GM18519 (cell line): ENCODE data around the gene WWP2.
A peak's percentile ranks its signal among the peaks of the same experiment; 100 is the strongest.
"Not testable (repeated sequence)": the region's sequence is repeated elsewhere in the genome, so short reads cannot be mapped to it uniquely, and the experiment has no call there.

ENCODE experiments used
- ATAC-seq: cut with Tn5 transposase; IDR thresholded peaks from one replicate; pipeline ENCODE4 v1.9.1; 2021; ENCODE audit warnings: mild to moderate bottlenecking, moderate library complexity; ENCODE audit not compliant: unreplicated experiment, low FRiP score

Gene WWP2

DNA sequence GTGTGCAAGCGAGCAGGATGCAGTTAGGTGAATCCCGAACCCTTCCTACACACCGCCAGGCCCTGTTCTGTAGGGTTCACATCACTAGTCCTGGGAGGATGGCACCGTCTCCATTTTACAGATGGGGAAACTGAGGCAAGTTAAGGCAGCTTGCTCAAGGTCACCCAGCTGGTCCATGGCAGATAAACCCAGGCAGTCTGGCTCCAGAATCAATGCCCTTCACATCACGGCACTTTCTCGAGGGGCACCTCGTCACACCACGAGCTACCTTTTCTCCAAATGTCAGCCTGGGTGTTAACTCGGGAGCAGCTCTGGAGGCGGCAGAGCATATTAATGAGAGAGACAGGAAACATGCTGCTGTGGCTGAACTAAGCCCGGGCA lies 16.9 kb upstream of the WWP2 start:
- ATAC-seq = no peak

DNA sequence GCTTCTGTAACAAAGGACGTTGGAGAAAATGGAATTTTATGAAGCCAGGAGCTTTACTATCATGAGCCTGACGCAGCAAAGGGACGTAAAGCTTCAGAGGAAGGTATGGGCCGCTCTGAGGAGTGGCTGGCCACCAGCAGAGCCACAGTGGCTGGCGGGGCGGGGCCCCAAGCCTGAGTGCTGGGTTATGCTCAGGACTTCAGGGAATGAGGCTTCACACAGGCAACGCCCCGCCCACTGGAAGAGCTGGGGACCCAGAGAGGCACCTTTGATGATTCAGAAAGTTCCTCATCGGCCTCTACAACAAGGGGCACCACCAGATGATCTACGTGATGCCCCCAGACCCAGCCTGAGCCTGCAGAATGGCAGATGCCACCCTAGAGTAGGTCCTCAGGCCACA lies 16.2 kb upstream of the WWP2 start:
- ATAC-seq = no peak

DNA sequence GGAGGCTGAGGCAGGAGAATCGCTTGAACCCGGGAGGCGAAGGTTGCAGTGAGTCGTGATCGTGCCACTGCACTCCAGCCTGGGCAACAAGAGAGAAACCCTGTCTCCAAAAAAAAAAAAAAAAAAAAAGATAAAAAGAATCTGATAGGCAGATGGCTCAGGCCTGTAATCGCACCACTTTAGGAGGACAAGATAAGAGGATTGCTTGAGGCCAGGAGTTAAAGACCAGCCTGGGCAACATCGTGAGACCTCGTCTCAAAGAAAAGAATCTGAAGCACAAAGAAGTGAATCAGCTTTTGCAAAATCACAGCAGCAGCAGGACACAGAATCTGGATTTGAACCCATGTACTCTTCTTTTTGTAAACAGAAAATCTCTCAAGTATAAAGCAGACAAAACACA lies 15.0 kb upstream of the WWP2 start:
- ATAC-seq = no peak

DNA sequence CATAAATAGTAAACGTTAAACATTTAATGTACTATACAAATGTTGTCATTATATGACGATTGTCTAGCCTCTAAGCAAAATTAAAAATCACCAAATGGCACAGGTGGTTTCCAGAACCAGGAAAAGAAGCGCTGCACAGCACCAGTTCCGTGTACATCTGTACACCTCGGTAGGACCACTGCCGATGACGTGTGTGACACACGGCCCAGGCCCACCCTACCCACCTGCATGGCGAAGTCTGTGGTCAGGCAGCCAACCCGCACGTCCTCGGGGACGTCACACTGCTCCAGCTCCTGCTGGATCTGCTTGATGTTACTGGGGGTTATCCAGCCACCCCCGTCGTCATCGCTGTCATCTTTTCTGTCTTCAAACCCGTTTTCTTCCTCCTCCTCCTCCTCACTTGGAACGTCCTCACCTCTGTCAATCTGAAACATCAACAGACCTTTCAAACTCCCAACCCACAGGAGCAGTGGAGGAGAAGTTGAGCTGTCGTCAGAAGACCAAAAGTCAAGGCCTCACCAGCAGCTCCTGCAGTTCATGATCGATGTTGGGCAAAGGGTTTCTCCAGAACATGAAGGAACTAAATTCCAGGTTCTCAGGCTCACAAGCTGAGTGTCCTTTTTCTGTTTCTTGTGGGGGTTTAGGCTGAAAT lies 13.3 kb upstream of the WWP2 start:
- no peak for ATAC-seq

DNA sequence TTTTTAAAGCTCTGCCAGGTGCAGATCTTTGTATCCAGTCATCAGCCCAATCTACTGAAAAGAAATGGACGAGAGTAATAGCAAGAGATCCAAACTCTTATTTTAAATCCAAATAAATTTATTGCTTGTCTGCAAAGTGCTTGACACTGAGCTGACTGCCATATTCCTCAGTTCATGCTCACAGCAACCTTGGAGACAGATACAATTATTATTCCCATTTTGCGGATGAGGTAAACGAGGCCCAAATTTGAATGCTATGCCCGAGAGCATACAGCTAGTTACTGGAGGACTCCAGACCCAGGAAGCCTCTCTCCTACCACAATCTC lies 8.0 kb upstream of the WWP2 start:
- no peak for ATAC-seq

DNA sequence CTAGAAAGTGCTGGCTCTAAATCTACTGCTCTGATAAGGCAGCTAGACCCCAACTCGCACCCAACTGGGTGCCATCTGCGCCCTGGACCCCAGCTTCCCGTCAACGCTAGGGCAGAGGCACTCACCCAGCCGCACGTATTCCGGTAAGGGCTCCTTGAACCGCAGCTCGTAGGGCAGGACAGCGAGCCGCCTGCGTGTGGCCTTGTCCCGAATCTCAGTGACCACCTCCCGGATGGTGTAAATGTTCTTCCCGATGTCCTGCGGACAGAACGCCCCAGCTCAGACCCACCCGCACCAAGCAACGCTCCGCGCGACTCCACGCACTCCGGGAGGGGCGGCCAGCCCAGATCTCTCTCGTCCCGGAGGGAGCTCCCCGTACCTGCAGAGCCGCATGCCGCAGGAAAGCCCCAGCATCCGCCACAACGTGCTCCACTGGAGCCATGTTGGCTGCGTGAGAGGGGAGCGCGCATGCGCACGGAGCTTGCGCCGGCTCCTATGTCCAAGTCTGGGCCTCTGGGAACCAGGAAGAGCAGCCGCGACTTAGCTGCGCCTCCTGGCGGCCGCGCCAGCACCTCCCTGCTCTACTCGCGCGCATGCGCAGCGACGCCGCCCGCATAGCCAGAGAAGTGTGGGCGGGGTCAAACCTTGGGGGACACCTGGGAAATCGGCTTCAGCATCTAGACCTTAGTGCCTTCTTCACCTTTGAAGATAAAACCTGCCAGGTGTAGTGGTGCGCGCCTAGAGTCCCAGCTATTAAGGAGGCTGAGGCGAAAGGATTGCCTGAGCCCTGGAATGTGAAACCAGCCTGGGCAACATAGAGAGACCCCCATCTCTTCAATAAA lies 7.4 kb upstream of the WWP2 start, which contains the start of gene NOB1:
Gene NOB1, minus strand, starts transcription at position 458 of the 842 bp plus-strand sequence. Its CDS starts 16 bp downstream, at position 442.
- ATAC-seq = peak; percentile 88

DNA sequence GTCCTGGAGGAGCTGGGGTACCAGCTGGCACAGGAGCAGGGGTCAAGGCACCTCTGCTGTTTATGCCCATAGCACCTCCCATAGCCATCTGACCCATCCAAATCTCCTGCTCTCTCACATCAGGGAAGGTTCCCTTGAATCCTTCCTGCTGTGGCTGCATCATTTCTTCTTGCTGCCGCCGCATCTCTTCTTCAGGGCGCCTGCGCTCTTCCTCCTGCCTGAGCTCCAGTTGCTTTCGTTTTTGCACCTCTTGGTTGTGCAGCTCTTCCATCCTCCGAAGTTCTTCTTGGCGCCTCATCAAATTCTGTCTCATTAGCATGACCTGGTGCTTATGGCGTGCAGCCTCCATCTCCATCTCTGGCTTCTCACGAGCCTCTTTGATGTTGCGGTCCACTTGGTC lies 5.4 kb upstream of the WWP2 start:
- no peak for ATAC-seq

DNA sequence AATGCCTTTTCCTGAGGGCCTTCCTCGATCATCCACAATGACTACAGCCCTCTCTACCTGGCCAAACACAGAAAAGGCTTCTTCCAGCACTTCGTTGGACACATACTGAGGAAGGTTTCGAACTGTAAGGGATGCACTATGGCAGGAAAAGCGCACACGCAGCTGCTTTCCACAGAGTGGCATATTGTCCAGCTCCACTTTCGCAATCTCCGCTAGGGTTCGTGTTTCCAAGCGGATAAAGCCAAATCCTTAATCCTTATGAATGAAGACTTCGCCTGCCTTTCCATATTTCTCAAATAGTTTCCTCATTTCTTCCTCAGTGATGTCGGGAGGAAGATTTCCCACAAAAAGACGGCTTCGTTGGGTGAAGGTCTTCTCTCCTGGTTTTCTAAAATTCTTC lies 4.8 kb upstream of the WWP2 start:
- not testable (repeated sequence) for ATAC-seq

DNA sequence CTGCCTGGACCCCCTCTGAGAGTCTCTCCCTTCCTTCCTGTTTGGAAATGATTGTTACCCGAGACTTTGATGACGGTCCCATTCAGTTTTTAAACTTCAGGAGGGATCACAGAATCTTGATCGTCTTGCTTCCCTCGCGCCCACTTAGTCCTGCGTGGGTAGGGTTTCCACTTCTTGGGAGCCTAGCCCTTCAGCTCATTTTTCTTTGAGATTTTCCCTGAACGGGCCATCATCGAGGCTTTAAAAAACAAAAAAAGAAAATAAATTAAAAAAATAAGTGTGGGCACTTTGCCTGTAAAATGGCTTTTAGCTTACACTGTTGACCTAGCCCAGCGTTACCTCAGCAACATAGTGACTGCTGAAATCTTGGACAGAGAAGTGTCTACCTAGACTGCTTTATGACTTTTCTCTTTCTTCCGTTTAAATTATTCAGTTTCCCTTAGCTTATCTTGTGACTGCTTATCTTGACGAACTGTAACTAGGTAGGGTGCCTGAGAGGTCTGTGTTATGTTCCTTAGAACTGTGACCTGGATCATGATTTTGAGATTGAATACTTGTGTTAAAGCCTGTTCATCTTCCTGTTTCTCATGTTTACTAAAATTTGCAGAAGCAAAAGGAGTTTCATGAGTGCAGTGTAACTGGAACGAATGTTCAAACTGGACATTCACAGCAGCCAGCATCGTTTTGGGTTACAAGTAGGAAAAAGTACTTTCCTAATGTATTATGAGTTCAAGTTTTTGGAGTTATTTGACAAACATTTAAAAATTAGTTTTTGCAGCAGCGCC lies 874 bp downstream of the WWP2 start:
- no peak for ATAC-seq

DNA sequence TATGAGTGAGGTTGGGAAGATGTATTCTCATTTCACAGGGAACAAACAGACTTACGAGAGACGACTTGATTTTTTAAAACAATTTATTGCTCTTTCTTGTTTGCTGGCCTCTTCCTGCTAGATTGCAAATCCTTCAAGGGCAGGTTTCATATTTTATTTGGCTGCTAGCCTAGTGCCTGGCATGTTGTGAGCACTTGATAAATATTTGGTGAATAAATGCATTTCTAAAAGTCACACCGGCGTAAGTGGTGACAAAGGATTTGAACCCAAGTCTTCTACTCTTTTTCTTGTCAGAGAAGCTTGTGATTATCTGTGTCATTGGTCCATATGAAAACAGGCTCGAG lies 1.4 kb downstream of the WWP2 start:
- no peak for ATAC-seq

DNA sequence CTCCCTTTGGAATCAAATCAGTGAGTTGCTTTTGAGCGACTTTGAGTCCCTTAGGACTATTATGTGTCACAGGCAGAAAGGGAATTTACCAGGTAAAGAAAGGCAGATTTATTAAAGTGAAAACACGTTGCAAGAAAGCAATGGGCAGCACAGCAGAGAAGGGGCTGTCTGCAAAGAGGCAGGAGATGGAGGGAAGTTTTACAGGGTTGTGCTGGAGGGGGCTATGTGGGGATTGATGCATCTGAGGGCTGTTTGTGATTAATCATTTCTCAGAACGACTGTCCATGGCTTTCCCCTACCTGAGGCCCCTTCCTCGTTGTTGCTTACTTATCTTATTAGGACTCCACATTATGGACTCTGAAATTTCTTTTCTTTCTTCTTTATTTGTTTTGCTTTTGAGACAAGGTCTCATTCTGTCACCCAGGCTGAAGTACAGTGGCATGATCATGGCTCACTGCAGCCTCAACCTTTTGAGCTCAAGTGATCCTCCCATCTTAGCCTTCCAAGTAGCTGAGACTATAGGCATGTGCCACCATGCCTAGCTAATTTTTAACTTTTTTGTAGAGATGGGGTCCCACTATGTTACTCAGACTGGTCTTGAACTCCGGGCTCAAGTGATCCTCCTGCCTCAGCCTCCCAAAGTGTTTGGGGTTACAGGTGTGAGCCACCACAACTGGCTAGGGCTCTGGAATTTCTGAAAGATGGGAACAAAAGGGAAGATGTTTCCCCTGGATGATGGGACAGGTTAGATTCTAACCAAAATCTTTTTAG lies 5.5 kb downstream of the WWP2 start:
- no peak for ATAC-seq

DNA sequence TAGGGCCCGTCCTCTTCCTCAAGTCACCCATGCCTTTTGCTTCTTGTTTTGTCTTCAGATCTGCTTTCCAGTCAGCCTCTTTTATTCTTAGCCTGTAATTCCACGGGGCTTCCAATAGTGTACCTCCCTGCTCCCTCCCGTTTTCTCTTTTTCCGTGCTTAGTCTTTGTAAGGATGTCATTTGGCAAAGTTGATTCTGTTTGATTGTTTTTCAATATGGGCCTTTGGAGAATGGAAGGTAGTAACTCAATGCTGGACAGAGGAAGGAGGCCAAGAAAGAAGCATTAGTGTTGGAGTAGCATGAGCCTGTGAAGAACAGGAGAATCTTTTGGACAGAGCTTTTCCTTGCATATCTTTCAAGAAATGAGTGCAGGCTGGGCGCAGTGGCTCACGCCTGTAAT lies 6.5 kb downstream of the WWP2 start:
- no peak for ATAC-seq

DNA sequence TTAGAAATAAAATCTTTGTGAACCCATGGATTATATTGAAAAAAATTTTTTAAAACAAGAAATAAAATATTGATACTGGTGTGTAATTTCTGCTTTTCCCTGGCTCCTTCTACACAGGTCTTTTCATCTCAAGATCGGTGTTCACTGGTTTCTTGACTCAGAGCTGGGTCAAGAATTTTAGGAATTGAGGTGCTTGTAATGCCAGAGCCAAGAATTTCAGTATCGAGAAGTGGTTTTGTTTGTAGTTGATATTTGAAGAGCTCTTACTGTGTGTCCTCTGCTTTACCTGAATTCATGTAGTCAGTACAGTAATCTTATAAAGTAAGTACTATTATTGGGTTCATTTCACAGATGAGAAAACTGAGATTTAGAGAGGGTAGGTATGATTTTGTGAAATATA lies 7.3 kb downstream of the WWP2 start:
- ATAC-seq = no peak

DNA sequence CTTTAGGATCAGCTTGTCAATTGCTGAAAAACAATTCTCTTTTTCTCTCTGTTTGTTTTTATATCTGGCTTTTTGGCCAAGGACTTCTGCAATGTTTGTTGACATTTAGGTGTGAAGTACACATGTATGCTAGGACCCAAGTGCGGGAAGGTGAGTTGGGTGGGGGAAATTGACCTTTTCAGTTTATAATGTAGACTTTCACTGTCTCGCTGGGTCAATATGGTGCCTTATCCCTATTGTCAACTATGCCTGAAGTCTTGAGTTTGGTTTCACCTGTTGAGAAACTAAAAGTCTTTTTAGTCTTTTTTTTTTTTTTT lies 9.5 kb downstream of the WWP2 start:
- ATAC-seq = no peak

DNA sequence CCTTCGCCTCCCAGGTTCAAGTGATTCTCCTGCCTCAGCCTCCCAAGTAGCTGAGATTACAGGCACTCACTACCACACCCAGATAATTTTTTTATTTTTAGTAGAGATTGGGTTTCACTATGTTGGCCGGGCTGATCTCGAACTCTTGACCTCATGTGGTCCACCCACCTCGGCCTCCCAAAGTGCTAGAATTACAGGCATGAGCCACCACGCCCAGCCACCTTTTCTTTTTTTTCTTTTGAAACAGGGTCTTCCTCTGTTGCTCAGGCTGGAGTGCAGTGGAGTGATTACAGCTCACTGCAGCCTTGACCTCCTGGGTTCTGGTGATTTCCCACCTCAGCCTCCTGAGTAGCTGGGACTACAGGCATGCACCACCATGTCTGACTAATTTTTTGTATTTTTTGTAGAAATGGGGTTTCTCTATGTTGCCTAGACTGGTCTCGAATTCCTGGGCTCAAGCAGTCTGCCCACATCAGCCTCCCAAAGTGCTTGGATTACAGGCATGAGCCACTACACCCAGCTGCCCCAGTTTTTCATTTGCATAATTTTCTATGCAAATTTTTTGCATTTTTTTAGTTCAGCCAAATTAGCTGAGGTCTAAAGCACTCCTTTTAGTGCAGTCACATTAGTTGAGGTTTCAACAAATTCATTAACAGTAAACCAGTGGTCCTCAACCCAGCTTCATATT lies 11.3 kb downstream of the WWP2 start:
- ATAC-seq = no peak

DNA sequence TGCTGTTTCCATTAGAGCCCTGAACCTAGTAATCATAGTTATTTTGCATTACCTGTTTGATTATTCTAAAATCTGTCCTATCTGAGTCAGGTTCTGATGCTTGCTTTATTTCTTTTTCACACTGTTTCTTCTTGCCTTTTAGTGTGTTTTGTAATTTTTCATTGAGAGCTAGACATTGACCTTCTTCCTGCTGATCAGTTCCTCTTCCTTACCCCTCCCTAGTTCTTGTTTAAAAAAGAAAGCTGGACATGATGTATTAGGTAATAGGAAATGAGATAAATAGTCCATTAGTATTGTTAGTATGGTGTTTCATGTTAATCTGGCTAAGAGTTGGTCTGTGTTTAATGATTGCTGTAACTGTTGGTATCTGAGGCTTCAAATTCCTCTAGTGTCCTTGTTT lies 13.4 kb downstream of the WWP2 start:
- no peak for ATAC-seq

DNA sequence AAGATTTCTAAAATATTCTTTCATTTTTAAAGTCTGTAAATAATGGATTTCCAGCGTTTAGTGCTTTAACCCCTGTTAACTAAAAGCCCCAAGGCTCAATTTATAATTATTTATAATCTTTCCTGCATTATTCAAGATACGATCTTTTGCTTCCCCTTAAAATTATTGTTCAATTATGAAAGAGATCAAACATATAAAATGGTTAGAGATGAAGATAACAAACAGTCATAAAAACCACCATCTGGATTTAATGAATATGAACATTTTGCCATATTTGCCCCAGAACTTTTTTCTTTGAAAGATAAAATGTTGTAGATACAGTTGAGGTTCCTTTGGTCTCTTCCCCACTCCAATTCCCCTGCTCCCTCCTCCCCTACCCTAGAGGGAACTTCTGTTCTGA lies 17.6 kb downstream of the WWP2 start:
- no peak for ATAC-seq

DNA sequence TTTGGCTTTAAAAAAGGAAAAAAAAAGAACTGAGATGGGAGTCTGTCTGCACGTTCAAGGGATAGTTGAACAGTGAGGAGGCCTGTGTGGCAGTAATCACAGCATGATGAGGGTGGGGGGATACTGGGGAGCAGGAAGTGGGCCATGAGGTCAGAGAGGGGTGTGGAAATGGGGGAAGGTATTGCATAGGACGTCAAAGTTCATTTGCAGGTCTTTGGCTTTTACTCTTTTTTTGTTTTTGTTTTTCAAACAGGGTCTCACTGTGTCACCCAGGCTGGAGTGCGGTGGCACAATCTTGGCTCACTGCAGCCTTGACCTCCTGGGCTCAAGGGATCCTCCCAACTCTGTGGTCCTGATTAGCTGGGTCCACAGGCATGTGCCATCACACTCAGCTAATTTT lies 19.0 kb downstream of the WWP2 start:
- ATAC-seq = no peak

DNA sequence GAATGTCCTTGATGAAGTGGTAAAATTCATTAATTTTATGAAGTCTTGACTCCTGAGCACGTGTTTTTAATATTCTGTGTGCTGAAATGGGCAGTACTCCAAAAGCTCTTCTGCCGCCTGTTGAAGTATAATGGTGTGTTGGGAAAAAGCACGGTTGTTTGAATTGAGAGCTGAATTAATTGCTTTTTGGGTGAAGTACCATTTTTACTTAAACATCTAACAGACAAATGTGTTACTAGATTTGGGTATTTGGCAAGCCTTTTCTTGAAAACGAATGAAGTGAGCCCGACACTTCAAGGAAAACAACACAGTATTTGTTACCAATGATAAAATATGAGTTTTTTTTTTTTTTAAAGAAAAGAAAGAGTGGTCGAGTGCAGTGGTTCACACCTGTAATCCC lies 22.5 kb downstream of the WWP2 start:
- ATAC-seq = no peak

DNA sequence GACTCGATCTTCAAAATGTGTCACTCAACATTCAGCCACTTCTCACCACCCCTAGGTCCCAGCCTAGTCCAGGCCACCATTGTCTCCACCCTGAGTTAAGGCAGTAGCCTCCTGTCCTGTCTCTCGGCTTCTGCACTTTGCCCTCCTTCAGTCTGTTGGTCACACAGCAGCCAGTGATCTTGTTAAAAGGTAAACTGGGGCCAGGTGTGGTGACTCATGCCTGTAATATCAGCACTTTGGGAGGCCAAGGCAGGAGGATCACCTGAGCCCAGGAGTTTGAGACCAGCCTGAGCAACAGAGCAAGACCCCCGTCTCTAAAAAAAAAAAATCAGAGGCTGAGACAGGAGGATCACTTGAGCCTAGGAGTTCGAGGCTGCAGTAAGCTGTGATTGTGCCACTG lies 25.8 kb downstream of the WWP2 start:
- no peak for ATAC-seq
